C1 segment of cervical spinal cord (tissue), 14 donors: ENCODE measurements around the gene ZSCAN31.
"Not testable (repeated sequence)": the region's sequence is repeated elsewhere in the genome, so short reads cannot be mapped to it uniquely, and the experiment has no call there.

ENCODE experiments used
- DNase-seq, 14 donors: peaks; one replicate each; lab custom pipeline; 2025; lab: John Stamatoyannopoulos, UW

ZSCAN31 gene

GRCh38 chr6:28323813-28324424 lies 12.0 kb downstream of the ZSCAN31 start:
- DNase-seq: no peak

DNA sequence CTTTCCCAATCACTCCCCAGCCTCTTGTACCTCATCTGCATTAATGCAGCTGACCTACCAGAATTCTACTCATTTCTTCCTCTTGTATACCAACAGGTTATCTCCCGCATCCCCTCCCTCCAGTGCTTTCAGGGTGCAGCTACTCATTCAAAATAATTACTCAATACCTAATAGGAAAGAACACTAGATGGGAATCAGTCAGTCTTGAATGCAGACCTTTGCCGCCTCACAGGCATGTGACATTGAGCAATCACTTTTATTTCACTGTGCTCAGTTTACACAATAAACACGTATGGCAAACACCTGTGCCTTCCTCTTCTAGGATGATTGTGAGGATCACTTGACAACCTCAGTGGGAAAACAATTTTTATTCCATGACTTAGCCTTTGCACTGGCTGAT lies 13.3 kb downstream of the ZSCAN31 start:
- no peak for DNase-seq

DNA sequence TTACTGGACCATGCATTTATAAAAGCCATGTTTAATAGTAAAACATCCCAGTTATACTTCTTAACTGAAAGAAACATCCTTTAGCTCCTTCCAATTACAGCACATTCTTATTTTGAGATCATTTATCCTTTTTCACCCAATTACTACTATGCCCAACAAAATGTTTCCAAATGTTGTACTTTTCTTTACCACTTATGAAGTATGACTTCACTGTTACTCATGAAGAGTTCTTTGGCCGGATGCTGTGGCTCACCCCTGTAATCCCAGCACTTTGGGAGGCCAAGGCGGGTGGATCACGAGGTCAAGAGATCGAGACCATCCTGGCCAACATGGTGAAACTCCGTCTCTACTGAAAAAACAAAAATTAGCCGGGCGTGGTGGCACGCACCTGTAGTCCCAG lies 18.1 kb downstream of the ZSCAN31 start:
- DNase-seq: not testable (repeated sequence)

DNA sequence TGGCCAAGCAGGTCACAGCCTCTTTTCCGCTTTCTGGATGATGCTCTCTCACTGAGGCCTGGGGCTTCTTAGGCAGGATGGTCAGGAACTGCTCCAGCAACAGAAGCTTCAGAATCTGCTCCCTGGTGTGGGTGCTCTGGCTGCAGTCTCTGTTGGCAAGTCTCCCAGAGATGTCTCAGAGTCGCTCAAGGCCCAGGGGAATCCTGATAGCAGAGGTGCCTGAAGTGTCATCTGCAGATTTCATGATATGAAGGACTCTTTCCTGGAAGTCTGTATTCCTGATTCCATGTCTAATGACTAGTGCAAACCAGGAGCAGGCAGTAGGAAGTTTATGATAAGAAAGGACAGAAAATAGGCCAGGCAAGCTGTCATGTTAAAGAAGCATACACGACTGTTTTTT lies 20.3 kb downstream of the ZSCAN31 start:
- no peak for DNase-seq

DNA sequence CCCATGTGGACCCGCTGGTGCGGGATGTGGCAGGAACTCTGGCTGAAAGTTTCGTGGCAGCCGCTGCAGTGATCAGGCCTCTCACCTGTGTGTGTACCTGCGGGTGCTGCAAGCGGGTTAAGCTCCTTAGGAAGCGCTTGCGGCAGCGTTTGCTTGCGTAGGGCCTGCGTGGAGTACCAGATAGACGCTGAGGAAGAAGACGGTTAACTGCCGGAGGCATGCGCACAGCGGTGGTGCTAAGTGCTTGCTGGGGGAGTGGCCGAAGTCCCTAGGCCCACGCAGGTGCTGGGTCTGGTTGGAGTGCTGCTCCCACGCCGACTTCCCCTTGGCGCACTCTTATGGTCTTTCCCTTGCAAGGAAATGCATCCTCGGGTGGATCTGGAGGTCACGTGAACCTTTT lies 23.0 kb downstream of the ZSCAN31 start:
- no peak for DNase-seq

DNA sequence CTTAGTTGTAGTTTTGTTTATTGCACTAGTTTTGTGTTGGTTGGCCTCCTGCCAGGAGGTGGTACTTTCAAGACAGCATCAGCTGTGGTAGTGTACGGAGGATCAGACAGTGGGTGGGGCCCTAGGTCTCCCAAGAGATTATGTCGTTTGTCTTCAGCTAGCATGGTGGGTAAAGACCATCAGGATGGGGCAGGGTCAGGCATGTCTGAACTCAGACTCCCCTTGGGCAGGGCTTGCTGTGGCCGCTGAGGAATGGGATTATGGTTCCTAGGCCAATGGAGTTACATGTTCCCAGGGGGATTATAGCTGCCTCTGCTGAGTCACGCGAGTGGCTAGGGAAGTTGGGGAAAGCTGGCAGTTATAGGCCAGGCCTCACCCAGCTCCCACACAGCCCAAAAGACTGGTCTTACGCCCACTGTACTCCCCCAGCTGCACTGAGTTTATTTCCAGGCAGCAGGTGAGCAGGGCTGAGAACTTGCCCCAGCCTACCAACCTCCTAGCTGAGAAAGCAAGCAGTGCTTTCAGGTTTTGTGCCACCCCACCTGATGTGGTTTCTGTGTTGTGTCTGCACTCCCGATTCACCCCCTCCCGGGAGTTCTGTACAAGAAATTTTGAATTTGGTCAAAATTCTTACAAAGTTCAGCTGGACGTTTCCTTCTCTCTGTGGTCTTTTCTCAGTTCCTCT lies 24.7 kb downstream of the ZSCAN31 start:
- no peak for DNase-seq

DNA sequence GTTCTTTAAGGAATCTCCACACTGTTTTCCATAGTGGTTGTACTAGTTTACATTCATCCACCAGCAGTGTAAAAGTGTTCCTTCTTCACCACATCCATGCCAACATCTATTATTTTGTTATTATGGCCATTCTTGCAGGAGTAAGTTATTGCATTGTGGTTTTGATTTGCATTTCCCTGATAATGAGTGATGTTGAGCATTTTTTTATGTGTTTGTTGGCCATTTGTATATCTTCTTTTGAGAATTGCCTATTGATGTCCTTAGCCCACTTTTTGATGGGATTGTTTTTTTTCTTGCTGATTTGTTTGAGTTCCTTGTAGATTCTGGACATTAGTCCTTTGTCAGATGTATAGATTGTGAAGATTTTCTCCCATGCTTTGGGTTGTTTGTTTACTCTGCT lies 29.6 kb downstream of the ZSCAN31 start:
- DNase-seq: not testable (repeated sequence)

- no peak for DNase-seq
Measured at GRCh38 chr6:28303570-28303969, 32.4 kb downstream of the ZSCAN31 start.

GRCh38 chr6:28296520-28297060 lies 39.4 kb downstream of the ZSCAN31 start:
- DNase-seq: no peak

GRCh38 chr6:28295326-28295725 lies 40.6 kb downstream of the ZSCAN31 start:
- DNase-seq: no peak

- no peak for DNase-seq
Measured at GRCh38 chr6:28291573-28291972, 44.4 kb downstream of the ZSCAN31 start.

GRCh38 chr6:28282926-28283325 lies 53.0 kb downstream of the ZSCAN31 start:
- DNase-seq: no peak

GRCh38 chr6:28281288-28282064 lies 54.5 kb downstream of the ZSCAN31 start, which contains the start of gene PGBD1:
Gene PGBD1, plus strand, starts transcription at chr6:28281572. Its CDS starts 2,242 bp downstream, at chr6:28283814.
- peak in 12 of 14 donors; percentile 10 to 66 (median 34) for DNase-seq

DNA sequence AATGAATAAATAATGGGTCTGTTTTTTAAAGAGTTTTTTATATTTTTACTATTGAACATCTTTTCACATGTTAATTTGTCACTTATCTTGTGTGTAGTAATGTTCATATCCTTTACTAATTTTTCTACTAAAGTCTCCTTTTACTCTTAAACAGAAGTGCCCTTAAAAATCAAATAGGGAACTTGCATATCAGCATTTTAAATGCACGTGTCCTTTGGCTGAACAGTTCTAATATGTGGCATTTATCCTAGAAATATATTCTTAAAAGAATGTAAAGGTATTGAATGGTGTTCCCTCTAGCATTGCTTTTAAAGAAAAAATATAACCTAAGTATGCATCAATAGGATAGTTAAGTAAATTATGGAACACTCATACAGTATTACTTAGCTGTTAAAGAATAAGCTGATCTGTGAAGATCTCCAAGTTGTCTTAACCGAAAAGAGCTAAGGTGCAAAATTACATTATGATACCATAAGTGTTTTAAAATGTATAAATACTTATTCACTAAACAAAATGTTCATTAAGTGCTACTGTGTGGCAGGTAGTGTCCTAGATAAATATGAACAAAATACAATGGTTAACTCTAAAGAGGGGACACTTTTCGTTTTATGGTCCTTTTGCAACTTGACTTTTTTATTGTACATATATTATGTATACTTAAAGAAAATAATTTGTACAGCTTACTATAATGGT lies 55.2 kb downstream of the ZSCAN31 start:
- DNase-seq: no peak

GRCh38 chr6:28277746-28278145 lies 58.2 kb downstream of the ZSCAN31 start:
- no peak for DNase-seq

- no peak for DNase-seq
Measured at GRCh38 chr6:28274888-28275287, 61.1 kb downstream of the ZSCAN31 start.
